OCI-LY3 (cell line): Measurements from ENCODE around the gene KRTAP22-1.

Experiments
- H2AFZ ChIP-seq: fragments of 200-600, 300-600 bp; shearing (Covaris generic); 2 replicates; pipeline ENCODE4 v1.6.0; 2014; ENCODE audit warnings: antibody characterized with exemption, low read depth, low read length
- H3K27ac ChIP-seq: fragments of 200-600, 300-600 bp; sonication (generic); 2 replicates; pipeline ENCODE4 v1.5.1; 2014; ENCODE audit warnings: mild to moderate bottlenecking, low read length, moderate library complexity, mixed read lengths
- H3K27me3 ChIP-seq: fragments of 200-600, 300-600 bp; sonication (generic); 2 replicates; pipeline ENCODE4 v1.6.1; 2014; ENCODE audit warnings: low read depth, low read length, mixed read lengths
- H3K36me3 ChIP-seq: fragments of 200-600, 300-600 bp; sonication (generic); replicated peaks from 2 replicates; pipeline ENCODE3; 2014; ENCODE audit warnings: low read depth, low read length, mixed read lengths
- H3K4me1 ChIP-seq: fragments of 300-600, 200-600 bp; sonication (generic); 2 replicates; pipeline ENCODE4 v1.6.1; 2014; ENCODE audit warnings: low read length, mixed read lengths
- H3K4me2 ChIP-seq: fragments of 200-600, 300-600 bp; sonication (generic); 2 replicates; pipeline ENCODE4 v1.6.1; 2014; ENCODE audit warnings: low read length, mixed read lengths
- H3K4me3 ChIP-seq: fragments of 300-600, 200-600 bp; sonication (generic); 2 replicates; pipeline ENCODE4 v1.5.1; 2014; ENCODE audit warnings: antibody characterized with exemption, mild to moderate bottlenecking, low read length, moderate library complexity
- H3K79me2 ChIP-seq: fragments of 300-600, 200-600 bp; shearing (Covaris generic); 2 replicates; pipeline ENCODE4 v1.6.1; 2014; ENCODE audit warnings: mild to moderate bottlenecking, low read length, mixed read lengths
- H3K9ac ChIP-seq: fragments of 300-600, 200-600 bp; shearing (Covaris generic); 2 replicates; pipeline ENCODE4 v1.6.0; 2014; ENCODE audit warnings: mild to moderate bottlenecking, low read length, moderate library complexity
- H3K9me3 ChIP-seq: fragments of 200-600, 300-600 bp; shearing (Covaris generic); 2 replicates; pipeline ENCODE4 v1.6.1; 2014; ENCODE audit warnings: low read length, mixed read lengths; ENCODE audit not compliant: insufficient read depth
- H4K20me1 ChIP-seq: fragments of 200-600, 300-600 bp; sonication (generic); 2 replicates; pipeline ENCODE4 v1.6.1; 2016; ENCODE audit warnings: low read length, mixed read lengths; ENCODE audit not compliant: insufficient read depth
- EZH2phosphoT487 ChIP-seq: fragments of 200-600 bp; shearing (Covaris generic); IDR thresholded peaks from 2 replicates; pipeline ENCODE4 v1.6.1; 2018; ENCODE audit warnings: antibody characterized with exemption, mixed run types, low read depth
- TF ChIP-seq, protein P1 (sequence below): fragments of 200-600, 300-600 bp; sonication (generic); IDR thresholded peaks from 2 replicates; pipeline ENCODE4 v1.5.1; 2014; ENCODE audit warnings: antibody characterized with exemption, low read length, low read depth

Gene KRTAP22-1

DNA sequence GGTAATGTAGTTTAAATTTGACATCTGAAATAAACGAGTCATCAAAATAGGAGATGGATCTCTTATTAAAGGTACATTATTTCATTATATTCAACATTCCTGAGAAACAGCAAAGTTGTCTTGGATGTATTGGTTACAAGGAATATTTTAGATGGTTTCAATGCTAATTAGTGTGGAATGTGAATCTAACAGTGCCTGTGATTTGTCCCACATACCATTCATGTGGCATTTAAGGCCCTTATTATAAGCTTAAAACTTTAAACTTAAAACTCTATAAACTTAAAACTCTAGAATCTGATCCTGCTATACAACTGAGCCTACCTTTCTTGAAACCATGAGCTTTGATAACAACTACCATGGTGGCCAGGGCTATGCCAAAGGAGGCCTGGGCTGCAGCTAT lies at the start of gene KRTAP22-1:
Gene KRTAP22-1, plus strand, starts transcription at position 301 of the 400 bp plus-strand sequence.
- Histone ChIP-seq H3K9ac (no peak within 1 kb of the TSS), H4K20me1 (no peaks in the 10 kb centered on the region), H3K4me3 (no peak within 1 kb of the TSS), H3K27me3 (no peaks in the 10 kb centered on the region), H2AFZ (no peak within 1 kb of the TSS), H3K79me2 (no peaks in the 10 kb centered on the region), H3K9me3 (no peaks in the 10 kb centered on the region), H3K36me3 (no peaks in the 10 kb centered on the region), H3K27ac (no peak within 1 kb of the TSS), H3K4me1 (no peaks in the 10 kb centered on the region), H3K4me2 (no peak within 1 kb of the TSS)
- TF ChIP-seq EZH2phosphoT487, result no peak
- TF ChIP-seq, protein P1, sequence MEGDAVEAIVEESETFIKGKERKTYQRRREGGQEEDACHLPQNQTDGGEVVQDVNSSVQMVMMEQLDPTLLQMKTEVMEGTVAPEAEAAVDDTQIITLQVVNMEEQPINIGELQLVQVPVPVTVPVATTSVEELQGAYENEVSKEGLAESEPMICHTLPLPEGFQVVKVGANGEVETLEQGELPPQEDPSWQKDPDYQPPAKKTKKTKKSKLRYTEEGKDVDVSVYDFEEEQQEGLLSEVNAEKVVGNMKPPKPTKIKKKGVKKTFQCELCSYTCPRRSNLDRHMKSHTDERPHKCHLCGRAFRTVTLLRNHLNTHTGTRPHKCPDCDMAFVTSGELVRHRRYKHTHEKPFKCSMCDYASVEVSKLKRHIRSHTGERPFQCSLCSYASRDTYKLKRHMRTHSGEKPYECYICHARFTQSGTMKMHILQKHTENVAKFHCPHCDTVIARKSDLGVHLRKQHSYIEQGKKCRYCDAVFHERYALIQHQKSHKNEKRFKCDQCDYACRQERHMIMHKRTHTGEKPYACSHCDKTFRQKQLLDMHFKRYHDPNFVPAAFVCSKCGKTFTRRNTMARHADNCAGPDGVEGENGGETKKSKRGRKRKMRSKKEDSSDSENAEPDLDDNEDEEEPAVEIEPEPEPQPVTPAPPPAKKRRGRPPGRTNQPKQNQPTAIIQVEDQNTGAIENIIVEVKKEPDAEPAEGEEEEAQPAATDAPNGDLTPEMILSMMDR, result no peak

DNA sequence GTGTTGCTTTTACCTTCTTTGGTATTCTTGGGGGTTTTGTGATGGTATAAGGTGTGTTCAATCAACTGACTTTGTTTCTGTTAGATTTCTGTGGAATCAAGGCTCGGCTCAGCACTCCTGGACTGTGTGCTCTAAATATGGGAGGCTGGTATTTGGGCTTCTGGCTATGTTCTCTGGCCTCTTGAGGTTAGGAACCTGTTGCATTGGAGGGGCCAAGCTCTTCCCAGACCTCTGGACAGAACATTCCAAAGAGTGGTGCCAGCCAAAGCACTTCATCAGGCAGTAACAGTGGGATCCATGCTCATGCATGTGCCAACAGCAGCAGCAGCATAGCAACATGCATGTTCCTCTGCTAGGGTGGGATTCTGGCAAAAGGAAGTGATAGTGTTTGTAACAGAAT lies 48.1 kb upstream of the KRTAP22-1 start:
- H4K20me1 ChIP-seq, result no peaks in the 10 kb centered on the region
- no peaks in the 10 kb centered on the region for H3K36me3 ChIP-seq
- TF ChIP-seq EZH2phosphoT487, result no peak
- TF ChIP-seq, protein P1, result no peak
- H3K27me3 ChIP-seq, result no peaks in the 10 kb centered on the region
- no peak overlapping the region for H3K27ac ChIP-seq
- no peak overlapping the region for H2AFZ ChIP-seq
- H3K79me2 ChIP-seq, result no peaks in the 10 kb centered on the region
- no peak overlapping the region for H3K4me2 ChIP-seq
- no peak overlapping the region for H3K9ac ChIP-seq
- H3K4me1 ChIP-seq, result peaks cover 14% of the 10 kb centered on the region
- 0 out of 2 replicates have a peak, but pooled peaks cover 10% of the 10 kb centered on the region for H3K9me3 ChIP-seq
- H3K4me3 ChIP-seq, result no peak overlapping the region

DNA sequence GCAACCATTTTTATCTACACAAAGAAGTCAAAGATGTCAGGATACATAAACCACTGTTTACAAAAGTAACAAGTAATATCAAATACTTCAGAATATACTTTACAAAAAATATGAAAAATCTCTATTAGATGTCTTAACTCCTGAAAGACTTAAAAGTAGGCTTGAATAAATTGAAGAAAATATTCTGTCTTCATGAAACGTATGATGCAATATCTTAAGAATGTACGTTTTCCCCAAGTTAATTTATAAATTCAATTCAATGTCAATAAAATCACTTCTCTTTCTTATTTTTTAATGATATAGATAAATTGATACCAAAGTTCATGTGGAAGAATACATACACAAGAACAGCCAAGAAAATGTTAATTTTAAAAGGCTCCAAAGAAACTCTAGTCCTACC lies 45.8 kb upstream of the KRTAP22-1 start:
- Histone ChIP-seq H3K4me1 (no peaks in the 10 kb centered on the region; the same call in 1 of the 2 replicates), H2AFZ (no peak overlapping the region), H3K79me2 (no peaks in the 10 kb centered on the region), H3K4me3 (no peak overlapping the region), H3K27ac (no peak overlapping the region), H3K4me2 (no peak overlapping the region), H3K27me3 (no peaks in the 10 kb centered on the region), H3K9me3 (0 out of 2 replicates have a peak, but pooled peaks cover 10% of the 10 kb centered on the region), H3K36me3 (no peaks in the 10 kb centered on the region), H3K9ac (no peak overlapping the region), H4K20me1 (no peaks in the 10 kb centered on the region)
- TF ChIP-seq, protein P1, result no peak
- no peak for TF ChIP-seq EZH2phosphoT487

DNA sequence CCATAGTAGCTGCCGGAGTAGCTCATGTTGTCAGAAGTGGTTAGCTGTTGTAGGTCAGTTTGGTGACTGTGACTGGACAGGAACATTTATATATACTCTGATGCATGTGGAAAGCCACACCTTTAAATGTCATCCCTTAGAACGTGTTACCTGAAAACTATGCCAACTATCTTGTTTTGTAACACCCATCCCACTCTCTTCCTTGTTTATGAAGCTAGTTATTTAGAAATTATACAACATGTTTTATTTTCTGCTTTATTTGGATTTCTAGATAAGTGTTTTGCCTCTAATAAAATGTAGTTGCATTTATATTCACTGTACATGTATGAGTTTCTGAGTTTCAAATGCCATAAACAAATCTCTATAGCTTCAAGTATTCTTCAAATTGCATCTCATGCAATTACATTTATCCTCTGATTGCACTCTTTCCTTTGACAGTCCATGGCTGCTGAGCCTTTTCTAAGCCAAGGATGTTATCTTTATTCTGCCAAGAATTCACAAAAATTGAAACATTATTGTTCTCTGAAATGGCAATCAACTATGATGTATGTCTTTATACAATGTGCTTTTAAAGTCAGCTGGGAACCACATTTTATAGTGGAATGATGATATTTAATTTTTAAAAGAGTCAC lies 39.5 kb upstream of the KRTAP22-1 start, which contains the start of gene KRTAP19-7:
Gene KRTAP19-7, minus strand, starts transcription at position 51 of the 632 bp plus-strand sequence. Its CDS starts 25 bp downstream, at position 26.
- no peaks in the 10 kb centered on the region for H3K36me3 ChIP-seq
- H3K9me3 ChIP-seq, result no peaks in the 10 kb centered on the region
- no peak within 1 kb of the TSS for H3K4me2 ChIP-seq
- no peaks in the 10 kb centered on the region for H3K27me3 ChIP-seq
- no peaks in the 10 kb centered on the region for H3K4me1 ChIP-seq
- H3K79me2 ChIP-seq, result no peaks in the 10 kb centered on the region
- H4K20me1 ChIP-seq, result no peaks in the 10 kb centered on the region
- TF ChIP-seq, protein P1, result no peak
- TF ChIP-seq EZH2phosphoT487, result no peak
- H3K9ac ChIP-seq, result no peak within 1 kb of the TSS
- H3K4me3 ChIP-seq, result no peak within 1 kb of the TSS
- no peak within 1 kb of the TSS for H3K27ac ChIP-seq
- H2AFZ ChIP-seq, result no peak within 1 kb of the TSS
